Dedifferentiated amniotic fluid mesenchymal stem cell (primary cell): ENCODE data around the gene PANK1.
"Not testable (repeated sequence)": the region's sequence is repeated elsewhere in the genome, so short reads cannot be mapped to it uniquely, and the experiment has no call there.

Source experiments
- DNase-seq: peaks from one replicate; pipeline ENCODE4 v3.0.0-alpha.2; 2016; ENCODE audit errors: extremely low spot score

The PANK1 gene

DNA sequence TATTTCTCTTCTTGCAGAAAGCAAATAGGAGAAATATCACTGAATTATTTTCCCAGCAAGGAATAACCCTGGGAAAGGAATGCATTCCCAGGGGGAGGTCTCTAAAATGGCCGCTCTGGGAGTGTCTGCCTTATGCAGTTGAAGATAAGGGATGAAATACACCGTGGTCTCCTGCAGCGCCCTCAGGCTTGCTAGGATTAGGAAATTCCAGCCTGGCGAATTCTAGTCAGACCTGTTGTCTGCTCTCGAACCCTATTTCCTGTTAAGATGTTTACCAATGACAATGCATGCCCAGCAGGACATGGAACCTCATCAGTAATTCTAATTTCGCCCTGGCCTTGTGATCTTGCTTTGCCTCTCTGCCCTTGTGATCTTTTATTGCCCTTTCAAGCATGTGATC lies 24.7 kb downstream of the PANK1 start:
- DNase-seq: not testable (repeated sequence)

DNA sequence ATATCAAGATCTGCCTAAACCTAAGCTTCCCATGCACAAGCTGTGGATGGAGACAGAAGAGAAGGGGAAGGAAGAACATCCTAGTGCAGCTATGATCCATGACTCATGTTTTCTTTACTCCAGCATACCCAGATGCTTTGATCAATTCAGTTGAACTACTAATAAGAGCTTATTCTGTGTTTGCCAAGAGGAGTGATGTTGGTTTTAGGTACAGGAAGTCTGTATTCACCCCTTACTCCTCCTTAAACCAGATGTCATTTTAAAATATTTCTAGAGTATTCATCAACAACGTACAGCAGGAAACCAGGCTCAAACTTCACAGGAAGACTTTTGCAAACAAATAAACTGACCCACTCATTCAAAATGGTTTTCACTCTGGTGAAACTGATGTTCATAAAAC lies 29.2 kb downstream of the PANK1 start:
- no peak for DNase-seq

DNA sequence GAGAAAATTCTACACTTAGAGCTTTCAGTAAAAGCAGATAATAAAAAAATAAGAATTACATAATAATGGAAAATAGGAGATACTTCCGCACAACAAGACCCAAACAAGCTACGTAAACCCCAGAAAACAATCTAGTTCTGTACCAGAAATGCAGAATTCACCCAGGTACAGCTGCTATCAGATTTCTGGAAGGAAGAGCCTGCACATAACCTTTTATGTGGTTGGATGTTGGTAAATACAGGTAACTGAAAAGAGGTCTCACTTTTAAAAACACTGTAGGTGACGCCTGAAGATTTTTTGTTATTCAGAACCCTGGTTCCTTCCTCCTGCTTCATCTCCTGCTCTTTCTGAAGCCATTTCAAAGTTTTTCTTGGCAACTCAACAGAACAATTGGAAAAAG lies 29.9 kb downstream of the PANK1 start:
- DNase-seq: no peak

DNA sequence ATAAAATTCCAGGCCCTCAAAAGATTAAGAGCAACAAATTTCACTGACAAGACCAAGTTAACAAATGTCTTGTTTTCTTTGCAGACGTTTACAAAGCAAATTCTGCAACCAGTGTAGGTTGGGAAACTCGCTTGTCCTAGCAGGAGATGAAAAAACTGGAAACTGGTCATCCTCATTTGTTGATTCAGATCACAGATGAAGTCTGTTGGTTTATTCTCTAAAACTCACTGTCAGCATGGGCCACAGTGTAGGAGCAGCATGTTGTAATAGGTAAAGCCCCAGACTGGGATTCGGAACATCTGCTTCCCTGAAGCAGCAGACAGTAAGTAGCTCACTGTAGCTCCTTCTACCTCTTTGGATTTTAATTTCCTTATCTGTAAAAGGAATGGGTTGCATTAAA lies 31.5 kb downstream of the PANK1 start:
- DNase-seq: no peak

DNA sequence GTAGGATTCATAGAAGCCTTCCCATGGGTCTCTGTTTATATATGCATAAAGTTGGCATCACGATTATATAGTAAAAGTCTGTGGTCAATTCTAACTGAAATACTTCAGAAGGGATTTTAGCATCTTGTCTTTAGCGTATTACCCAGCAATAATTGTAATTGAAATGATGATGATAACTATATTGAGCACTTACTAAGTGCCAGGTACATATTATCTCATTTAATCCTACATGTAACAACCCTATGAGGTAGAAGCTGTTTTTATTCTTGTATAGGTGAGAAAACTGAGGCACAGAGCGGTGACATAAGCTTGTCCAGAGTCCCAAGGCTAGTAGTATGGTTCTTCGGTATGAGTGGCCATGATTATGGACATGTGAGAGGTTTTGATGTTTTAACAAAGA lies 33.8 kb downstream of the PANK1 start:
- DNase-seq: no peak

DNA sequence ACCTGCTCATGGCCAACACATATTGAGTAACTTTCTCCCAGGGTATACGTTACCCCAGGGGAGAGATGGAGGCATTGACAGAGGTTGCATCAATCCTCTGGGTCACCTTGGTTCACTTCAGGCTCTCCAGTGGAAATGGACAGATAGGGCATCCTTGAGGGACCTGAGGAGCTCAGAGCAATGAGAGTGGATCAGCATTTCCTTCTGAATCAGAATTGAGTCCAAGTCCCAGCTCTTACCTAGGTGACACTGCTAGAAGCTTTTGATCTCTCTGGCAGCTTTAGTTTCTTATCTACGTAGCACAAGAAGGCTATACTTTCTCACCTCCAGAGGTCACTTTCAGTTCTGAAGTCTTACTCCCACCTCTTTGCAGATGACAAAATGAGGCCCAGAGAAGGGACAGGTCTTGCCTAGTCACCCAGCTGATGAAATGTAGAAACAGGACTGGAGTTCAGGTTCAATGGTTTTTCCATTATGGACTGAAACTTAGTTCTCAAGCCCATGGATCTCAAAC lies 35.2 kb downstream of the PANK1 start:
- no peak for DNase-seq

DNA sequence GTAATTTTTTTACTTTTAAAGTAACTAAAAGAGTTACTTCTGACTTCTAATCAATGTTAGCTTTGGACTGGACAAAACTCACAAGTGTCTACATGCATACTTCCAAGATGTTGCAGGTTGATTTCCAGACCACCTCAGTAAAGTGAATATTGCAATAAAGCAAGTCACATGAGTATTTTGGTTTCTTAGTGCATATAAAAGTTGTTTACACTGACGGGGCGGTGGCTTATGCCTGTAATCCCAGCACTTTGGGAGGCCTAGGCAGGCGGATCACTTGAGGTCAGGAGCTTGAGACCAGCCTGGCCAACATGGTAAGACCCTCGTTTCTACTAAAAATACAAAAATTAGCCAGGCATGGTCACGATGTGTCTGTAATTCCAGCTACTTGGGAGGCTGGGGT lies 40.8 kb downstream of the PANK1 start:
- DNase-seq: no peak

DNA sequence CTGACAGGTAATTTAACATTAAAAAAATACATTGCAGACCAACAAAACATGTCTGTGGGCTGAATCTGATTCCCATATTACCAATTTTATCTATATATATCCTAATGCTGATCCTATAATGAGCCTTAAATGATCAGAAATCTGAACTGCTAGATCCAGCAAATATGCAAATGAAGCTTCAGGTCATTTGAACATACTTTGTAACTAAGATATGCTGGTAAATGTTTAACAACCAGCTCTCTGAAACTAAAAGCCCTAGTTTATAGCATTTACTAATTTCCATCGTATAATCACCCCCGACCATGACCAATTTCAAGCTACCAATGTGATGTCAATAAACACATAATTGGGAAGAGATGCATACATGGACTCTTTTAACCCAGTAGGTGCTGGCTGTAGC lies 42.1 kb downstream of the PANK1 start:
- no peak for DNase-seq

DNA sequence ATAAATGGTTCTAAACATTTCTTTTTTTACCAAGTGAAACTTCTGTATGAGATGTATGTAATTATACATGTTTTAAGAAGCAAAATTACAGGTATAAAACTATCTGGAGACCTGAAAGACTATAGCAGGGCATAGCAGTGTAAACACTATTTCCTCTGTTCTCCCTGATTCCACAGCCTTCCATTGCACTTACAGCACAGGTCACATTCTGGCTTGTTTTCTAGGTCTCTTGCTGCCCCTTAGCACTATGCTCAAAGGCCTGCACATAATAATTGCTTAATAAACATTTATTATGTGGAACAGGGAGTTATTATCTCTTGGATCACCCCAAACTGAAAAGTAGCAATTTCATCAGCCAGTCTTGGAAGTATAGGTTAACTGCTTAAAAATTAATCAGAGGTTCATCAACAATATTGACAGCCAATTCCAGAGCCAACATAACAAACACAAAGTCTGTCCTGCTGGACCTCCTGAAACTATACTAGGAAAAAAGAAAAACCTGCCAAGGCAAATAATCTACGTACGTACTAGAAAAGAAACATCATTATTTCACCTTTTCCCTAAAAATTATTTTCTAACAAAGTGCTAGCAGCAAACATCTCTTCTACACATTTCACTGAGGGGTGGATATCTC lies 43.2 kb downstream of the PANK1 start:
- DNase-seq: no peak

DNA sequence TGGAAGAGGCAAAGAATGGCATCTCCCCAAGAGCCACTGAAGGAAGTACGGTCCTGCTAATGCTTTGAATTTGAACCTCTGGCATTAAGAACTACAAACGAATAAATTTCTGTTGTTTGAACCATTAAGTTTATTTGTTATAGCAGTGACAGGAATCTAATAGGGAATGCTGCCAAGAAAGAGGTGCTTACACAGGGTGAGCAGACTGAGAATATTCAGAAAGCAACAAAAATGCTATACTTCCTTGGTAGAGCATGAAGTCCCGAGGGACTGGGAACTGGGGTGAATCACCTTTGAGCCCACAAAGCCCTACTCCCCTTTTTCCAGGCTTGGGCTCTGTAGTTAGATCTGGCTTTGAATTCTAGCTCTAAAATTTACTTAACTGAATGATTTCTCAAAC lies 45.0 kb downstream of the PANK1 start:
- no peak for DNase-seq

DNA sequence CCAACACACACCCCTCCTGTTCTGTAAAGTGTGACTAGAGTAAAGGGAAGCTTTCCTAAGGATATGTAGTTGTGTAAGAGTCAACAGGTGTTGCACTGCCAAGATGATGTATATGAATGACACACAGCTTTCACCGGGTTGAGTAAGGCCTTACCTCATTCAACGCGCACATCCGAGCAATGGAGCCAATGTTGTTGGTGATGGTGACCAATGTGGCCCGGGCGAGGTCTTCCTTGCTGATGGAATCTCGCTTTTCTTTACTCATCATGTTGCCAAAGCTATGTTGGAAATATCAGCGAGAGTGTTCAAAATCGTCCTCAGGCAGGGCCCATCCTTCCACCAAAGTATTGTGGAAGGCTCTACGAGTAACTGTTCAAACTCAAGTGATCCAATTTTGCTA lies 52.0 kb downstream of the PANK1 start:
- DNase-seq: no peak

DNA sequence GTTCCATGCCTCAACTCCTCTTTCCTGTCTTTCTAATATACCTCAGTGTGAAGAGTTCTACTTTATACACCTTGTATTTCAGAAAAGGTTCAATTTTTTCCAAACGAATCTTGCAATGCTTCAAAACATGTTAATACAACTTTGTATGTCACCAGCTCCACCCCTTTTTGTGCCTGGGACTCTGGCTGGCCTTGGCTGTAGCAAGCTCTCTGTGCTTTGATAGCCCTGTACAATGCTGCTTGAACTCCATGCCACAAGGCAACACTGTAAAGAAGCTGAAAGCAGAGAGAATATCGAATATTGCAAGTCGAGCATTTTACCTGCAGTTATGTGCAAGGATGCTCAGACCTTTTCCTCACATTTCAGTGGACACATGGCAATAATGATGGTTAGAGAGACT lies 52.5 kb downstream of the PANK1 start:
- DNase-seq: no peak

DNA sequence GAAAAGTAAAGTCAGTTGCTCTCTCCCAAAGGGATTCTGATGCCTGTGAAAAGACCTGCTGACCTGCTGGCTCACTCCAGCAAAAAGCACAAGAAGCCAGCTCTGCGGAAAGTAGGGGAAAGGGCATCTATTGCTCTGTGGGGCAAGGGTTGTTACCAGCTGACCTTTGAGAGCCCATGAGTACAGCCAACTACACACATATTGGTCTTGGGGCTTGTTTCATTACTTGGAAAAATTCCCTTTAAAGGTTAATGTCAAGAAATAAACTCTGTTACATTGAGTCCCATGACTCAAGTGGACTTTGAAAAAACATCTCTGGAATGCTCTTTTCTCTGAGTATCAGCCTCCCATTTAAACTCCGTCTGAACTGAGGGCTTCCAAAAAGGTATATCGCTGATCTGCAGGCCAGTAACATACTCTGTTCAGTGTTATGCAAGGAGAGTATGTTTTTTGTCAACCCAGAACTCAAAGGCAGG lies 53.2 kb downstream of the PANK1 start:
- DNase-seq: no peak

DNA sequence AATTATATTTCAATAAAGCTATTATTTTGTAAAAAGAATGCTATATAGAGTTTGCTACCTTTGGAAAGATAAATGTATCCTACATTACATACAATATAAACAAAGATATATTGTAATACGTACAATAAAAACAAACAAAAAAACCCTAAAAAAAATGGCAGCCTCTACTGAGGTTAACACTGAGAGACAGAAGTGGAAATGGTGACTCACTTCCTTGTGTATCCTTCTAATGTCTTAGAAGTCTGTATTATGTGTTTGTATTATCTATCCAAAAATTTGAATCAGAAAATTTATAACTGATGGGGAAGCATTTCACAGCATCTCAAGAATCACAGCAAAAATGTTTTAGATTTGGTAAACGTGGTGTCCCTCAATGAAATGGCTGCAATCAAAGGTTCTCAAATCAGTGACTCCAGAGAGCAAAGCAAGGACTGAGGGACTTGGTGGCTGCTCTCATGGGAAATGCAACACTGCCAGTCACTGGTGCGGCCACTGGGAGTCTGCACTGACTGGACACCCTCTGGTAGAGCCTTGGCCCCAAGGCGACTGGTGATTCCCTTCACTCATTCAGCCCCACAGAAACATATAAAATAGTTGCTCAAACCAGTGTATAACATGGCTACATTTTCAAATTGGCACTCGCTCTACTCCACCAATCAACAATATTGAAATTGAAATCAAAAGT lies 53.8 kb downstream of the PANK1 start:
- DNase-seq: no peak

DNA sequence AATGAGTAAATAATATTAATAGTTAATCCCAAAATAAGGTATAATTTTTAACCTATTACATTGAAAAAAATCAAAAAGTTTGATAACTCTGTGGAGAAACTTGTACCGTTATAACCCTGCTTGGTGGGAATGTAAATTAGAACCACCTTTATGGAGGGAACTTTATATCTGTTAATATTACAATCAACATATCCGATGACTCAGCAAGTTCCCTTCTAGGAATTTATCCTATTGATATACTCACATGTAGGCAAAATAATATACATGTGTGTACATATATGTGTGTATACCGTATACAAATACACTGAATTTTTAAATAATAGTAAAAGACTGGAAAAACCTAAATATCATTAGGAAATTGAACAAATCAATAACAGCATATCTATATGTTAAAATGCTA lies 54.7 kb downstream of the PANK1 start:
- DNase-seq: no peak

DNA sequence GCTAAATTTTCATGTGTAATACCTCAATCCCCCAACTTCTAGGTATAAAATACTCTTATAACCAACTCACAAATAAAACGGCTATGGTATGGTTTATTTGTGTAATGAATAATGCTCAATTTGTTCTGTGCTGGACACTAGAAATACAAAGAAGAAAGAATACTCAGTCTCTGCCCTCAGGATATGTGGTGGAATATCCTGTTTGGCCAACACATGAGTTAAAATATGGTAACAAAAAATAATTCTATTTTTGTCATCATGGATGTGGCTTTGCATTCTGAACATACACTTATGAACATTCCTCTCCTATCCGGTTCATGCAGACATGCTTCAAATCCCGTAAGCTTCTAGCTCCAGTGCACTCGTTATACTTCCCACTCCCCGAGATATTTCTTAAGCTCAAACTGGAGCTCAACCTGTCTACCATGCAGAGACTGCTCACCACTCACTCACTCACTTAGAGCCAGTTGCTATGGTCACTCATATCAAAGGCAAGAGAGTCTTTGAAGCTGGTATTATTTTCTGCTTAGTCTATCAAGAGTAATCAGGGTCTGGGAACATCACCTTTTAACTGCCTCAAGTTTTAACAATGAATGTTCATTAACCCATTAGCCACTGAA lies 55.8 kb downstream of the PANK1 start:
- no peak for DNase-seq

DNA sequence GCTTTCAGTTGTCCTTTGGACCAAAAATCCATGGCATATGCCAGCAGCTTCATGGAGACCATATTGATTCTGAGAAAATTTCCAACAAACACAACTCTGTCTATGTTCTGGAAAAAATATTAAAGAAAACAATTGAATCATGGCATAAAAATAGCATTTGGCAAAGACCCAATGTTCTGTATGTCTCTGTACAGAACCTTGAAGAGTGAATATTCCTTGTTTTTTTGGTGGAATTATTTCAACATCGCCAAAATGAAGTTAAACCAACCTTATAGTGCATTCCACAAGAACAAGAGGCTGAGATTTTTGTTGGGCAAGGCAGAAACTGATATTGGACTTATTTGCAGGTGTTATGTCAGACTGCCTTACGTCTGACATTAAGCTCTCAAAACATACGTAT lies 56.4 kb downstream of the PANK1 start:
- no peak for DNase-seq

DNA sequence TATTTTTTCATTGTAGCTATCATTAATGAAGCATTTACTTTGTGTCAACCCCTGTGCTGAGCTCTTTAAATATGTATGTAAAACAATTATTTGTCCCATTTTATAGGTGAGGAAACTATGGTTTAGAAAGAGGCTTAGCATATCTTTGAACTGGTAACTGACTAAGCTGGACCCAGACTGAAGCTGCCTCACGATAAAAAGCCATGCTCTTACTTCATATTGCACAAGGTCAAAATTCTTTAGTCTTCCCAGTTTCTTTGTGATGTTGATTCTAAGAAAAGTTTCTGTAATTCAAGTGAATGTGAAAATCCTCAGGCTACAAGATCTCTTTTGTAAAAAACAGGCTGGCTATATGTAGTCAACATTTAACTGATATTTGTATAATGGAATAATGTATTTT lies 63.0 kb downstream of the PANK1 start:
- DNase-seq: no peak

DNA sequence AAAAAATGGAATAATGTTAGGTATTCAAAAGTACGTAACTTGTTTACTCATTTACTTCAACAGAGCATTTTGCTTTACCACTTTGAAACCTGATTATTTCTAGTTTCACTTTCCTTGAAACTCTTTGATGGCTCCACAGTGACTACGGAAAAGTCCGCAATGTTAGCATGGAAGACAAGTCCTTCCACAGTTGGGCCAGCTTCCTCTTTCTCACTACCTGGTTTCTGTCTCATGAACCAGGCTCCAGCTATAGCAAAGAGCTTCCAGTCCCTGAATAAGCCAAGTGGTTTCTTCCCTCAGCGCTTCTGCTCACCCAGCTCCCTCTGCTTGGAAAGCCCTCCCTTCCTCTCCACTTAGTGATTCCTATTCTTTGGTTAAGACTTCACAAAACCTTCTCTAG lies 64.8 kb downstream of the PANK1 start:
- DNase-seq: no peak

DNA sequence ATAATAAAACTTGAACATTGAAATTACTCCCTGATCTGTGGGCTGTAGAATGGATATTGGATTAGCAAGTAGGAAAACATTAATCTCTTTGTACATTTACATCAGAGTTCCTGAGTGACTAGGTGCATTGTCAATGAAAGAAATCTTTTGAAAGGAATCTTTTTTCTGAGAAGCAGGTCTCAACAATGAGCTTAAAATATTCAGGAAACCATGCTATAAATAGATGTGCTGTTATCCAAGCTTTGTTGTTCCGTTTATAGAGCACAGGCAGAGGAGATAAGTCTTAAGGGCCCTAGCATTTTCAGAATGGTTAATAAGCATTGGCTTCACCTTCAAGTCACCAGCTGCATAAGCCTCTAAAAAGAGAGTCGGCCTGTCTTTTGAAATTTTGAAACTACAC lies 68.3 kb downstream of the PANK1 start:
- DNase-seq: no peak

DNA sequence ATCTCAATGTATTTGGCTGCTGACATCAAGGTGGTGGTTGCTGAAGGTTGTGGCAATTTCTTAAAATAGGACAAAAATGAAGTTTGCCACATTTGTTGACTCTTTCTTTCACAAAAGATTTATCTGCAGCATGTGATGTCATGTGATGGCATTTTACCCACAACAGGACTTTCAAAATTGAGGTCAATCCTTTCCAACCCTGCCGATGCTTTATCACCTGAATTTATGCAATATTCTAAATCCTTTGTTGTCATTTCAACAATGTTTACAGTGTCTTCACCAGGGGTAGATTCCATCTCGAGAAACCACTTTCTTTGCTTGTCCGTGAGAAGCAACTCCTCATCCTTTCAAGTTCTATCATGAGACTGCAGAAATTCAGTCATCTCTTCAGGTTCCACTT lies 69.0 kb downstream of the PANK1 start:
- no peak for DNase-seq

DNA sequence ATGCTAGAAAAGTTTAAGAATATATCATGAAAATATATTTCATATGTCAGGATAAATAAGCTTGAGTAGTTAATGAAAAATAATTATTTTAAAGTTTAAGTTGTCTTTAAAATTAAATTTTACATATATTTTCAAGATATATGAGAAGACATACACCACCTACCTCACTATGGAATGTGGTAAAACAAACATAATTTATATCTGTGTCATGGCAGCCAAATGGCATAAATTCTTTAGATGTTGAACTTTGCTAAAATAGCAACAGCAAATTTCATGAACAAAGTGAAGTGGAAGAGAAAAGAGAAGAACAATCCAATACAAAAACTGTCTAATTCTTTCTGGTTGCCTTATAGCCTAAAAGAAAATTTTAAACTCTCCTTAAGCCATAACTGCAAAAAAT lies 70.0 kb downstream of the PANK1 start:
- no peak for DNase-seq

DNA sequence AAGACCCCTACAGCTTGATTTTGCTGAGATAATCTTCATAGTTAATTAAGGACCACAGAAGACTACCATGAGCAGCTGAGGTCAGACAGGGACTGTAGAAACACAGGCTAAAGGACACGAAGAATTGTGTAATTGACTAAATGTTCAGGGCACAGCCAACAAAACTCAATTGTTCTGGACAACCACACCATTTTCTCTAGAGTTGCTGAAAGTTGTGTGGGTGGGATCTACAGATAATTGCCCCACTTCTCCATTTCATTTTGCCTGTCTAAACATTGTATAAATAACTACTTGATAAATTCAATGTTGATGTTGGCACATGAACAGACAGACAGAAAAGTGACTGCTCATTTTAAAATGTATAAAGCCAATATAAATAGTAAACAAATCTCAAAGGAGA lies 70.7 kb downstream of the PANK1 start:
- no peak for DNase-seq
